Transverse colon (tissue), 4 donors: ENCODE measurements around the gene CADPS. TPM values are rescaled to one million over a fixed set of nuclear protein-coding genes. Genes with fewer than 3 reads are reported as not detected.

Source experiments
- DNase-seq: peaks from one replicate; pipeline ENCODE4 v3.0.0-alpha.2; 2019
- H3K27ac ChIP-seq, 4 donors: fragments of 200-600 bp; sonication (generic); 2 replicates each; pipeline ENCODE4 v1.5.1; 2016 to 2018; ENCODE audit warnings: inconsistent platforms in 4 of 4
- H3K27me3 ChIP-seq: fragments of 200-600 bp; sonication (generic); 2 replicates; pipeline ENCODE4 v1.5.1; 2017; ENCODE audit warnings: inconsistent platforms
- H3K36me3 ChIP-seq, 4 donors: fragments of 200-600 bp; sonication (generic); 2 replicates each; pipeline ENCODE4 v1.5.1; 2017 to 2019; ENCODE audit warnings: inconsistent platforms in 4 of 4
- H3K4me1 ChIP-seq, 4 donors: fragments of 200-600 bp; sonication (generic); 2 replicates each; pipeline ENCODE4 v1.5.1; 2017 to 2020; ENCODE audit warnings: inconsistent platforms in 4 of 4
- H3K4me3 ChIP-seq, 4 donors: fragments of 200-600 bp; sonication (generic); 1 replicate in 1 of 4; 2 replicates in 3 of 4; pipeline versions ENCODE4 v1.5.1 to v1.6.1; 2017 to 2019; ENCODE audit warnings: inconsistent platforms in 4 of 4
- H3K9me3 ChIP-seq, 2 donors: fragments of 200-600 bp; sonication (generic); 2 replicates each; pipeline ENCODE4 v1.5.1; 2017 to 2019; ENCODE audit warnings: inconsistent platforms in 2 of 2
- EP300 ChIP-seq: sonication (generic); formaldehyde crosslinking; IDR thresholded peaks from one replicate; pipeline ENCODE4 v1.6.1; 2017; ENCODE audit warnings: antibody characterized with exemption, low read depth
- POLR2A ChIP-seq: fragments of 450-650 bp; IDR thresholded peaks from one replicate; pipeline ENCODE4 v1.6.1; 2016; ENCODE audit warnings: antibody characterized with exemption, mild to moderate bottlenecking, moderate library complexity
- POLR2AphosphoS5 ChIP-seq, 3 donors: sonication (generic); formaldehyde crosslinking; IDR thresholded peaks; one replicate each; pipeline ENCODE4 v1.6.1; 2016; ENCODE audit warnings: antibody characterized with exemption in 3 of 3
- WGBS, 2 donors: methylation state at CpG; one replicate each; pipeline ENCODE4 v1.1.5; 2018; ENCODE audit warnings: low coverage in 1 of 2; 5-methylcytosine and 5-hydroxymethylcytosine counted together
- in situ Hi-C, 4 donors: fragments of 200-750 bp; cut with MboI; loops; one replicate each; pipeline versions ENCODE4 v1.15.0 to v1.15.1; 2017; ENCODE audit warnings: low sequenced_read_pairs in 3 of 4, low pct_ligation_motif_present in 1 of 4, low pct_unique_long_range_greater_than_20kb in 1 of 4
- intact Hi-C: fragments of 100-400 bp; cut with DNase I; formaldehyde crosslinking; loops from one replicate; pipeline ENCODE4 v1.15.1; 2023; ENCODE audit warnings: low total_unique reads
- total RNA-seq, 4 donors: library from RNA; depleted of rRNA; stranded (reverse); fragments of >200 nt; gene quantifications; one replicate each; pipeline ENCODE4 v1.1.0, GENCODE V29; 2016
- TF ChIP-seq, protein P1 (sequence below), 5 experiments: fragments of 200-600 bp in 3 of 5; fragments of 450-650 bp in 2 of 5; sonication (generic) in 3 of 5; IDR thresholded peaks; 1 replicate in 2 of 5; 2 replicates in 3 of 5; pipeline ENCODE4 v1.5.1; 2016 to 2017; ENCODE audit warnings: antibody characterized with exemption in 5 of 5, inconsistent platforms in 3 of 5, mild to moderate bottlenecking in 2 of 5, moderate library complexity in 1 of 5

The CADPS gene
- total RNA-seq, 4 donors from 2014 or later: 1.9 to 22.7 (median 8.9) TPM

GRCh38 chr3:62679988-62680387 lies 195.2 kb downstream of the CADPS start:
- Histone ChIP-seq H3K27ac (no peak overlapping the region), H3K27me3 (no peaks in the 10 kb centered on the region), H3K9me3 (no peaks in the 10 kb centered on the region), H3K36me3 (no peaks in the 10 kb centered on the region), H3K4me3 (no peak overlapping the region), H3K4me1 (no peaks in the 10 kb centered on the region)
- 75 to 76% methylated on average over 2 to 3 of the region's 3 CpGs for WGBS, 2 donors
- no peak for DNase-seq
- TF ChIP-seq POLR2A (no peak), POLR2AphosphoS5 (IDR thresholded peaks at IDR 0.05) (no peak), EP300 (no peak)
- TF ChIP-seq, protein P1, sequence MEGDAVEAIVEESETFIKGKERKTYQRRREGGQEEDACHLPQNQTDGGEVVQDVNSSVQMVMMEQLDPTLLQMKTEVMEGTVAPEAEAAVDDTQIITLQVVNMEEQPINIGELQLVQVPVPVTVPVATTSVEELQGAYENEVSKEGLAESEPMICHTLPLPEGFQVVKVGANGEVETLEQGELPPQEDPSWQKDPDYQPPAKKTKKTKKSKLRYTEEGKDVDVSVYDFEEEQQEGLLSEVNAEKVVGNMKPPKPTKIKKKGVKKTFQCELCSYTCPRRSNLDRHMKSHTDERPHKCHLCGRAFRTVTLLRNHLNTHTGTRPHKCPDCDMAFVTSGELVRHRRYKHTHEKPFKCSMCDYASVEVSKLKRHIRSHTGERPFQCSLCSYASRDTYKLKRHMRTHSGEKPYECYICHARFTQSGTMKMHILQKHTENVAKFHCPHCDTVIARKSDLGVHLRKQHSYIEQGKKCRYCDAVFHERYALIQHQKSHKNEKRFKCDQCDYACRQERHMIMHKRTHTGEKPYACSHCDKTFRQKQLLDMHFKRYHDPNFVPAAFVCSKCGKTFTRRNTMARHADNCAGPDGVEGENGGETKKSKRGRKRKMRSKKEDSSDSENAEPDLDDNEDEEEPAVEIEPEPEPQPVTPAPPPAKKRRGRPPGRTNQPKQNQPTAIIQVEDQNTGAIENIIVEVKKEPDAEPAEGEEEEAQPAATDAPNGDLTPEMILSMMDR (IDR thresholded peaks at IDR 0.05): no peak
- in situ Hi-C loops: no loop called here
- intact Hi-C loops: no loop called here

DNA sequence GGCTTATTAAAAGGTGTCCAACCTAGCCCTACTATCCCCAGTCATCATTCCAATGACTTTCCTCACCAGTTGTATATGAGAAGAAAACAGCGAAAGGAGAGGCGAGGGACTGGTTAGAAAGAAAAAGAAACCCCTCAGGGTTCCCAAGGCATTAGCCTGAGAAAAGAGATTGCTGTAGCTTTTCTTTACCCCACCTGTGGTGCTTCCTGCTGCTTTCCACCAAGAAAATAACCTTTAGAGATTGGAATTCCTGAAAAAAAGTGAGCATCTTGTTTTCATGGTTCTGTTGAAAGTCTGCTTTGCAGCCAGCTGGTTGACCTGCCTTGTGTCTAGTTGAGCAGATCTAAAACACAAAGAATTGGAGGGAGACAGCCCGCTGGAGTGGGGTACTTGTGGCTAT lies 196.4 kb downstream of the CADPS start:
- WGBS, 2 donors: 69 to 76% methylated on average over 3 of the region's 3 CpGs
- H3K9me3 ChIP-seq: no peaks in the 10 kb centered on the region
- no peaks in the 10 kb centered on the region for H3K36me3 ChIP-seq
- no peak overlapping the region for H3K27ac ChIP-seq
- no peaks in the 10 kb centered on the region for H3K4me1 ChIP-seq
- H3K4me3 ChIP-seq: no peak overlapping the region
- TF ChIP-seq, protein P1 (IDR thresholded peaks at IDR 0.05): no peak
- TF ChIP-seq POLR2AphosphoS5 (IDR thresholded peaks at IDR 0.05) (no peak), POLR2A (no peak), EP300 (no peak)
- intact Hi-C loops (no loop called here), in situ Hi-C loops (no loop called here)
- no peak for DNase-seq
- H3K27me3 ChIP-seq: no peaks in the 10 kb centered on the region

- DNase-seq: no peak
- Histone ChIP-seq H3K4me1 (no peaks in the 10 kb centered on the region), H3K4me3 (no peak overlapping the region), H3K9me3 (no peaks in the 10 kb centered on the region), H3K27ac (no peak overlapping the region), H3K36me3 (no peaks in the 10 kb centered on the region), H3K27me3 (no peaks in the 10 kb centered on the region)
- in situ Hi-C loops: no loop called here
- intact Hi-C loops: no loop called here
- WGBS, 2 donors: 53% methylated on average over 1 of the region's 1 CpG; no CpG with 5 or more reads in 1 of the 2 donors
- TF ChIP-seq, protein P1 (IDR thresholded peaks at IDR 0.05): no peak
- TF ChIP-seq POLR2A: no peak
- no peak for TF ChIP-seq EP300
- TF ChIP-seq POLR2AphosphoS5 (IDR thresholded peaks at IDR 0.05): no peak
These were observed 197.3 kb downstream of the CADPS start for GRCh38 chr3:62677926-62678325.

GRCh38 chr3:62676689-62677271 lies 198.4 kb downstream of the CADPS start:
- Histone ChIP-seq H3K4me1 (no peaks in the 10 kb centered on the region), H3K27ac (no peak overlapping the region), H3K9me3 (no peaks in the 10 kb centered on the region), H3K4me3 (no peak overlapping the region), H3K36me3 (no peaks in the 10 kb centered on the region), H3K27me3 (no peaks in the 10 kb centered on the region)
- TF ChIP-seq POLR2AphosphoS5 (IDR thresholded peaks at IDR 0.05) (no peak), POLR2A (no peak), EP300 (no peak)
- TF ChIP-seq, protein P1 (IDR thresholded peaks at IDR 0.05): no peak
- no peak for DNase-seq
- in situ Hi-C loops (no loop called here), intact Hi-C loops (no loop called here)
- 33 to 71% methylated on average over 1 to 3 of the region's 3 CpGs for WGBS, 2 donors
